ENCODE results near the gene CCT7. TPM values are rescaled to one million over a fixed set of nuclear protein-coding genes. Genes with fewer than 3 reads are reported as not detected.

CCT7 gene
- total RNA-seq, 1 donor, result 330 TPM

DNA sequence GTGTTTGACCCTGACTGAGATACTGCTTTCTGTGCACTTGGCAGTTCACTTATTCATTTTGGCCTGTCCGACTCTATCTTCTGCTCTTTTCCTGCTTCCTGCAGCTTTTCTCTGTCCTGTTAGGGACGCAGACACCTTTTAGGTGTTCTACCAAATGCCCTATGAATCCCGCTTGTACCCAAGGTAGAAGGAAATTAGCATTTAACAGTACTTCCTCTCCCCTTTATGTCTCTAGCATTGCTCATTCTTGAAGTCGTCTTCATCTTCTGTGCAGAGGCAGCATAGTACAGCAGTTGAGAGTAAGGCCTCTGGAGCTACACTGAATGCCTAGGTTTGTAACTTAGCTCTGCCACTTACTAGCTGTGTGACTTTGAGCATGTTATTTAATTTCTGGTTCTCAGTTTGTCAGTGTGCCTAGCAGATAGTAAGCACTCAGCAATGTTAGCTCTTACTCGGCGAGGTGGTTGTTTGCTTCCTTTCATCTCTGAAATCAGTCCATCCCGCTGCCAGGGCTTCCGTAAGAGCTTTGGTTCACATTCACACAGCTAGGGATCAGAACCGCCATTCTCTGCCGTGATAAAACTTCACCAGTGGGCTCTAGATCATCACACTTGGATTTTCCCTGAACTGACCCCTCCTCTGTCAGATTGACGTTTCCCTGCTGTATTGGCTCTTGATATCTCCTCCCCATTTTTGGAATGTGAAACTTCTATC, 1.4 kb downstream of the CCT7 start:
- H3K4me3 ChIP-seq (ENCODE audit: low read depth, low read length), result peak overlapping the region; percentile 85
- TF ChIP-seq, protein P1, sequence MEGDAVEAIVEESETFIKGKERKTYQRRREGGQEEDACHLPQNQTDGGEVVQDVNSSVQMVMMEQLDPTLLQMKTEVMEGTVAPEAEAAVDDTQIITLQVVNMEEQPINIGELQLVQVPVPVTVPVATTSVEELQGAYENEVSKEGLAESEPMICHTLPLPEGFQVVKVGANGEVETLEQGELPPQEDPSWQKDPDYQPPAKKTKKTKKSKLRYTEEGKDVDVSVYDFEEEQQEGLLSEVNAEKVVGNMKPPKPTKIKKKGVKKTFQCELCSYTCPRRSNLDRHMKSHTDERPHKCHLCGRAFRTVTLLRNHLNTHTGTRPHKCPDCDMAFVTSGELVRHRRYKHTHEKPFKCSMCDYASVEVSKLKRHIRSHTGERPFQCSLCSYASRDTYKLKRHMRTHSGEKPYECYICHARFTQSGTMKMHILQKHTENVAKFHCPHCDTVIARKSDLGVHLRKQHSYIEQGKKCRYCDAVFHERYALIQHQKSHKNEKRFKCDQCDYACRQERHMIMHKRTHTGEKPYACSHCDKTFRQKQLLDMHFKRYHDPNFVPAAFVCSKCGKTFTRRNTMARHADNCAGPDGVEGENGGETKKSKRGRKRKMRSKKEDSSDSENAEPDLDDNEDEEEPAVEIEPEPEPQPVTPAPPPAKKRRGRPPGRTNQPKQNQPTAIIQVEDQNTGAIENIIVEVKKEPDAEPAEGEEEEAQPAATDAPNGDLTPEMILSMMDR (IDR thresholded peaks at IDR 0.05; ENCODE audit: insufficient read depth, low read depth, low read length), result no peak
- no peak for DNase-seq (ENCODE audit: low read depth)

DNA sequence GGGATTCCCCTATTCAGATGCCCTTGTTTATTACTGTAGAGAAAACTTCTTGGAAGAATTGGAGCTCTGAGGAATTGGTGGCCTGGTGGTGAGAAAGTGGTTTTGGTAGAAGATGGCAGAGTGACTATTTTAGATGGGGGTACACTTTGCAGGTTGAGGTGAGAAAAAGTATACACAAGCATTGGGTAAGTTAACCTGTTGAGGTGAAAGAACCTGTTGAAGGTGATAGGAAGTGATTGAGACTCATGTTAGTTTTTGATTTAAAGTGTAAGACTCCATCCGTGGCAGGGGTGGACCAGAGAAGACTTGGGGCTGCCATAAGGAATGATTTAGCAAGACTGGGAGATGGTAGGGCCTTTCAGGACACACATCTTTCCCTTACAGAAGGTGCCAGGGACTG, 3.1 kb downstream of the CCT7 start:
- no peak overlapping the region for H3K4me3 ChIP-seq (ENCODE audit: low read depth, low read length)
- DNase-seq (ENCODE audit: low read depth), result no peak
- TF ChIP-seq, protein P1 (IDR thresholded peaks at IDR 0.05; ENCODE audit: insufficient read depth, low read depth, low read length), result no peak

DNA sequence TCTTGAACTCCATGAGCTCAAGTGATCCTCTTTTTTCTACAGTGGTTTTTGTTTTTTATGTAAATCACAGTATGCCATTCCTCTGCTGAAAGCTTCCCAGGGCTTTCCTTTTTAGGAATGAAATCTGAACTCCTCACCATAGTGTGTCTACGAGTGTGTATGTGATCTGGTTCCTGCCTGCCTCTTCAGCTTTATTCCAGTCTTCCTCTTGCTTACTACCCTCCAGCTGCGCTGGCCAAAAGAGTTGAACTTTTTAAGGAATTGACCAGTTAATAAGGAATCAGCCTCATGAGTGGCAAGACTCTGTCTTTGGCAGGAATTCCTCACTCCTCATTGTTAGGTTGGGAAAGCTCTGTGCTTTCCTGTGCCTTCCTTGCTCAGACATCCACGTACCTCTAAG, 4.0 kb downstream of the CCT7 start:
- DNase-seq (ENCODE audit: low read depth), result no peak
- no peak overlapping the region for H3K4me3 ChIP-seq (ENCODE audit: low read depth, low read length)
- TF ChIP-seq, protein P1 (IDR thresholded peaks at IDR 0.05; ENCODE audit: insufficient read depth, low read depth, low read length), result no peak

DNA sequence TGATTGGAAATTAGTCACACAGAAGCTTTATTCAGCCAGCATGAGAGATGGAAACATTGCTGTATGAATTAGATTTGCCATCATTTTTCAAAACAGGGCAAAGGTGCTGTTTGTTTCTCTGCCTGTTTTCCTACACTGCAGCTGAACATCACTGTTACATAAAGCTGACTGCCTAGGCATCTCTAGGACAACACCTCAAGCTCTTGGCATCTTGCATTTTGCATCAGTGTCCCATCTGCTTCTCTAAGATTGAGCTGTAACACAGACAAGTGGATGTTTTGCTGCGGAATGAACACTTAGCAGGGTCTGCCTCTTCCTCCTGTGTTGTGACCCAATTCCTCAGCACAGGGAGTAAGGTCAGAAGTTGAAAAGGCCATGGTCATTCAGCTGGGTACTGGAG, 4.9 kb downstream of the CCT7 start:
- TF ChIP-seq, protein P1 (IDR thresholded peaks at IDR 0.05; ENCODE audit: insufficient read depth, low read depth, low read length), result no peak
- H3K4me3 ChIP-seq (ENCODE audit: low read depth, low read length), result no peak overlapping the region
- no peak for DNase-seq (ENCODE audit: low read depth)

DNA sequence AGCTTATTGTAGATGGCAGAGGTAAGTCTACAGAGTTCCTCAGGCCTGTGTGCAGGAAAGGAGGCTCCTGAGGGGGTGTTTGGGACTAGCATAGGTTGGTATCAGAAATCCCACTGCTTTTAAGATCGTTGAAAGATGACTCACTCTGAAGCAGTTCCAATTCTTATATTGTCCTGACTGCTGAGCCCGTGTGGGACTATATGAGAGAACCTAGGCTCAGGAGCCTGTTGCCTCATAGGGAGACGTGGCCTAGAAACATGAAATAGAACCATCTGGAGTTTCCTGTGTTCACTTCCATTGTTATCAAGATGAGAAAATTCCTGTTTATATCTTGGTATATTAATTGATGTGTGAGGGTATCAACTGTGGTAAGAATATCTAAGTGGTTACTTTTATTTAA, 5.7 kb downstream of the CCT7 start:
- DNase-seq (ENCODE audit: low read depth), result peak; percentile 62
- TF ChIP-seq, protein P1 (IDR thresholded peaks at IDR 0.05; ENCODE audit: insufficient read depth, low read depth, low read length), result no peak
- H3K4me3 ChIP-seq (ENCODE audit: low read depth, low read length), result no peak overlapping the region

DNA sequence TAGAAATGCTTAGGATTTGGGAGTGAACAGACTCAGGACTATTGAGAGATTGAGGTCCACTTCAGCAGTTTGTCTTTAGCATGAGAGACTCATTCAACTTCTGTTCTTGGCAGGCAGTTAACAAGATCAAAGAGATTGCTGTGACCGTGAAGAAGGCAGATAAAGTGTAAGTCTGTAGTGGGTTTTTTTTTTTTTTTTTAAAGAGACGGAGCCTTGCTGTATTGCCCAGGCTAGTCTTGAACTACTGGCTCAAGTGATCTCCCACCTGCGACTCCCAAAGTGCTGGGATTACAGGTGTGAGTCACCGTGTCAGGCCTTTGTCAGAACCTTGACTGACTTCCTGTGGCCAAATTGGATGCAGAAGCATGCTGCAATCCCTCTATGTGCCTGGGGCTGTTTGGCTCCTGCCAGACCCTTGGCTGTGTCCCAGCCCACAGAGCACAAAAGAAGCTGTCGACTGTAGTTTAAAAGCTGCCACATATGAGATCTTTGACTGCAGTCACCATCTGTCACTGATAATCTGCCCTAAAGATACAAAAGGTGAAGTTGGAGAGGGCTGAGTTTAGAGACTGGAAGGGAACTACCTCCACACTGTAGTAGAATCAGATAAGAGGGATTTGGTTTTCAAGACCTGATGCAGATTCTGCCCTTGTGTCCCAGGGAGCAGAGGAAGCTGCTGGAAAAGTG, 9.9 kb downstream of the CCT7 start:
- no peak overlapping the region for H3K4me3 ChIP-seq (ENCODE audit: low read depth, low read length)
- peak; percentile 56 for DNase-seq (ENCODE audit: low read depth)
- TF ChIP-seq, protein P1 (IDR thresholded peaks at IDR 0.05; ENCODE audit: insufficient read depth, low read depth, low read length), result no peak
